HG02623 (cell line): ENCODE results near the gene SHC1.

Experiments
- ATAC-seq: cut with Tn5 transposase; IDR thresholded peaks from one replicate; pipeline ENCODE4 v1.9.1; 2021; ENCODE audit warnings: moderate library complexity; ENCODE audit not compliant: unreplicated experiment

Gene SHC1

GRCh38 chr1:155008015-155008941 lies 37.7 kb upstream of the SHC1 start:
- ATAC-seq = no peak

- ATAC-seq = no peak
Measured at GRCh38 chr1:155007251-155007828, 36.8 kb upstream of the SHC1 start.

- no peak for ATAC-seq
Measured at GRCh38 chr1:155006601-155007101, 36.1 kb upstream of the SHC1 start.

GRCh38 chr1:155005076-155006011 lies 34.8 kb upstream of the SHC1 start:
- ATAC-seq = no peak

GRCh38 chr1:155004352-155005075 lies 34.0 kb upstream of the SHC1 start:
- ATAC-seq = no peak

- no peak for ATAC-seq
Measured at GRCh38 chr1:155003766-155004351, 33.3 kb upstream of the SHC1 start.

- no peak for ATAC-seq
Measured at GRCh38 chr1:155003227-155003765, 32.7 kb upstream of the SHC1 start.

- ATAC-seq = no peak
Measured at GRCh38 chr1:155002464-155003226, 32.1 kb upstream of the SHC1 start, which contains the start of gene ZBTB7B. Gene ZBTB7B (plus strand): TSS chr1:155002802. CDS start chr1:155014661, 11,859 bp downstream.

GRCh38 chr1:155001675-155002463 lies 31.3 kb upstream of the SHC1 start:
- peak; percentile 46 for ATAC-seq

- ATAC-seq = no peak
Measured at GRCh38 chr1:155001425-155001674, 30.8 kb upstream of the SHC1 start.

- peak; percentile 34 for ATAC-seq
Measured at GRCh38 chr1:155000726-155001424, 30.3 kb upstream of the SHC1 start.

GRCh38 chr1:155000411-155000725 lies 29.8 kb upstream of the SHC1 start:
- ATAC-seq = no peak

- no peak for ATAC-seq
Measured at GRCh38 chr1:154999571-155000410, 29.2 kb upstream of the SHC1 start.

GRCh38 chr1:154998818-154999570 lies 28.4 kb upstream of the SHC1 start:
- no peak for ATAC-seq

GRCh38 chr1:154998201-154998780 lies 27.7 kb upstream of the SHC1 start:
- ATAC-seq = no peak
